HCT116 (cell line): Measurements from ENCODE around the gene ZNF497. TPM values are rescaled to one million over a fixed set of nuclear protein-coding genes. Genes with fewer than 3 reads are reported as not detected.

ENCODE experiments used
- ATAC-seq: fragments of 200-7000 bp; cut with Tn5 transposase; 2 replicates; pipeline ENCODE4 v1.9.1; 2020; ENCODE audit warnings: mild to moderate bottlenecking, moderate library complexity
- BruUV-seq: library from RNA; stranded (reverse); fragments of 400-500 nt; replicated peaks from 2 replicates; lab custom pipeline; 2021; lab: Mats Ljungman, UMichigan
- CTCF ChIA-PET: fragments of 300-600 bp; sonication (Branson Sonifier 250); formaldehyde crosslinking; loops from one replicate; lab custom pipeline; 2021; ENCODE audit warnings: antibody characterized with exemption; lab: Charles Lee
- POLR2A ChIA-PET: fragments of 300-600, 350-600 bp; sonication (Branson Sonifier 250); formaldehyde crosslinking; loops from one replicate; lab custom pipeline; 2021; ENCODE audit warnings: antibody characterized with exemption; lab: Charles Lee
- RAD21 ChIA-PET, 2 experiments: fragments of 300-600 bp; sonication (Branson Sonifier 250); formaldehyde crosslinking; loops; one replicate each; lab custom pipeline; 2023; ENCODE audit warnings: low total read pairs in 2 of 2; ENCODE audit not compliant: uncharacterized antibody in 2 of 2, unreplicated experiment in 2 of 2, low non-redundant PET in 1 of 2; lab: Charles Lee
- DNase-seq: peaks from one replicate; pipeline ENCODE4 v3.0.0-alpha.2; 2010; ENCODE audit warnings: low read depth, low spot score
- H2AFZ ChIP-seq: fragments of 200-600 bp; shearing (Covaris generic), sonication (generic); 2 replicates; pipeline ENCODE4 v1.6.1; 2017; ENCODE audit warnings: low read depth, mixed run types, mixed read lengths, antibody characterized with exemption, low read length; ENCODE audit not compliant: poor library complexity, severe bottlenecking
- H3K27ac ChIP-seq: 2 replicates; pipeline ENCODE4 v1.5.1; 2012; ENCODE audit warnings: low read depth, low read length
- H3K27me3 ChIP-seq: fragments of 200-600 bp; sonication (generic); 2 replicates; pipeline ENCODE4 v1.6.1; 2016; ENCODE audit warnings: mixed run types, low read length, mixed read lengths; ENCODE audit not compliant: insufficient read depth
- H3K36me3 ChIP-seq, 2 experiments: fragments of 200-500 bp in 1 of 2; fragments of 200-600 bp in 1 of 2; sonication (Bioruptor generic) in 1 of 2; sonication (generic) in 1 of 2; 2 replicates each; pipeline versions ENCODE4 v1.5.1 to v1.6.1; 2014 to 2016; ENCODE audit warnings: low read length in 2 of 2, inconsistent platforms in 1 of 2, mixed read lengths in 1 of 2, mixed run types in 1 of 2; ENCODE audit not compliant: insufficient read depth in 2 of 2, control insufficient read depth in 1 of 2
- H3K4me1 ChIP-seq, 2 experiments: fragments of 200-600 bp in 1 of 2; sonication (generic) in 1 of 2; 2 replicates each; pipeline versions ENCODE4 v1.5.1 to v1.6.1; 2012 to 2017; ENCODE audit warnings: low read length in 2 of 2, inconsistent platforms in 1 of 2, mild to moderate bottlenecking in 1 of 2, mixed read lengths in 1 of 2, mixed run types in 1 of 2, moderate library complexity in 1 of 2; ENCODE audit not compliant: insufficient read depth in 2 of 2, control insufficient read depth in 1 of 2
- H3K4me2 ChIP-seq: fragments of 200-600 bp; sonication (generic); 2 replicates; pipeline ENCODE4 v1.6.1; 2017; ENCODE audit warnings: mixed run types, low read length, mixed read lengths
- H3K4me3 ChIP-seq, 2 experiments: fragments of 200-600 bp in 1 of 2; sonication (generic) in 1 of 2; replicated peaks in 1 of 2; 2 replicates each; pipeline ENCODE4 v1.5.1; 2011 to 2016; ENCODE audit warnings: low read length in 2 of 2, control low read depth in 1 of 2, low read depth in 1 of 2, mild to moderate bottlenecking in 1 of 2, mixed read lengths in 1 of 2, mixed run types in 1 of 2
- H3K79me2 ChIP-seq: fragments of 200-600 bp; sonication (generic); 2 replicates; pipeline ENCODE4 v1.6.1; 2017; ENCODE audit warnings: mild to moderate bottlenecking, mixed run types, low read length, moderate library complexity, mixed read lengths; ENCODE audit not compliant: insufficient read depth
- H3K9ac ChIP-seq: fragments of 200-600 bp; sonication (generic); 2 replicates; pipeline ENCODE4 v1.6.1; 2016; ENCODE audit warnings: low read length, mixed read lengths
- H3K9me2 ChIP-seq: fragments of 200-600 bp; sonication (generic), shearing (Covaris generic); 2 replicates; pipeline ENCODE4 v1.6.1; 2017; ENCODE audit warnings: mixed run types, mild to moderate bottlenecking, moderate library complexity; ENCODE audit not compliant: insufficient read depth
- H3K9me3 ChIP-seq, 2 experiments: fragments of 200-500 bp in 1 of 2; fragments of 200-600 bp in 1 of 2; sonication (Bioruptor generic) in 1 of 2; sonication (generic) in 1 of 2; 2 replicates each; pipeline ENCODE4 v1.6.1; 2014 to 2017; ENCODE audit warnings: low read length in 2 of 2, mixed read lengths in 2 of 2, inconsistent platforms in 1 of 2, low read depth in 1 of 2, mild to moderate bottlenecking in 1 of 2, mixed run types in 1 of 2, moderate library complexity in 1 of 2; ENCODE audit not compliant: control insufficient read depth in 1 of 2, insufficient read depth in 1 of 2
- H4K20me1 ChIP-seq: fragments of 200-600 bp; sonication (generic), shearing (Covaris generic); 2 replicates; pipeline ENCODE4 v1.6.1; 2017; ENCODE audit warnings: mixed run types, mild to moderate bottlenecking, moderate library complexity; ENCODE audit not compliant: insufficient read depth
- CBX3 ChIP-seq: IDR thresholded peaks from 2 replicates; pipeline ENCODE4 v1.6.1; 2012; ENCODE audit warnings: low read depth
- CEBPB ChIP-seq: IDR thresholded peaks from 2 replicates; pipeline ENCODE4 v1.6.1; 2012; ENCODE audit warnings: low read depth
- CTCF ChIP-seq, 3 experiments: fragments of 200-600 bp in 1 of 3; sonication (generic) in 1 of 3; IDR thresholded peaks in 2 of 3; conservative IDR thresholded peaks in 1 of 3; 2 replicates each; pipeline ENCODE4 v1.5.1; 2012 to 2017; ENCODE audit warnings: low read depth in 2 of 3, low read length in 2 of 3, antibody characterized with exemption in 1 of 3, borderline replicate concordance in 1 of 3, control low read depth in 1 of 3, mild to moderate bottlenecking in 1 of 3, mixed read lengths in 1 of 3, mixed run types in 1 of 3, moderate library complexity in 1 of 3; ENCODE audit not compliant: insufficient read depth in 1 of 3
- EGR1 ChIP-seq: IDR thresholded peaks from 2 replicates; pipeline ENCODE4 v1.6.1; 2012; ENCODE audit warnings: low read depth
- ELF1 ChIP-seq: IDR thresholded peaks from 2 replicates; pipeline ENCODE4 v1.6.1; 2012; ENCODE audit warnings: low read depth, borderline replicate concordance
- EZH2 ChIP-seq: fragments of 200-600 bp; sonication (generic); IDR thresholded peaks from 2 replicates; pipeline ENCODE4 v1.6.1; 2017; ENCODE audit warnings: antibody characterized with exemption, mixed run types
- EZH2phosphoT487 ChIP-seq: fragments of 200-600 bp; IDR thresholded peaks from 2 replicates; pipeline ENCODE4 v1.6.1; 2018; ENCODE audit warnings: antibody characterized with exemption, borderline replicate concordance
- POLR2AphosphoS5 ChIP-seq: IDR thresholded peaks from 2 replicates; pipeline ENCODE4 v1.6.1; 2011; ENCODE audit warnings: mild to moderate bottlenecking, low read depth, low read length, moderate library complexity
- REST ChIP-seq: IDR thresholded peaks from 2 replicates; pipeline ENCODE4 v1.6.1; 2012; ENCODE audit warnings: low read depth
- SIN3A ChIP-seq: IDR thresholded peaks from 2 replicates; pipeline ENCODE4 v1.6.1; 2012; ENCODE audit warnings: low read depth
- SP1 ChIP-seq: IDR thresholded peaks from 2 replicates; pipeline ENCODE4 v1.6.1; 2012; ENCODE audit warnings: low read depth
- SRF ChIP-seq: IDR thresholded peaks from 2 replicates; pipeline ENCODE4 v1.6.1; 2012; ENCODE audit warnings: low read depth
- ZBTB33 ChIP-seq: IDR thresholded peaks from 2 replicates; pipeline ENCODE4 v1.6.1; 2011; ENCODE audit warnings: mild to moderate bottlenecking, low read length, moderate library complexity; ENCODE audit not compliant: insufficient replicate concordance; ENCODE audit errors: extremely low read depth
- ZFX ChIP-seq: fragments of 450-650 bp; IDR thresholded peaks from 2 replicates; pipeline ENCODE4 v1.6.1; 2017
- ZNF274 ChIP-seq: fragments of 200-500 bp; sonication (Bioruptor generic); IDR thresholded peaks from 2 replicates; pipeline ENCODE4 v1.6.1; 2014; ENCODE audit warnings: mild to moderate bottlenecking, low read depth, low read length, inconsistent platforms
- intact Hi-C: fragments of 100-400 bp; cut with micrococcal nuclease; formaldehyde crosslinking; loops from 2 replicates; pipeline ENCODE4 v1.10.0; 2022
- total RNA-seq: library from RNA; stranded (reverse); gene quantifications from one replicate; pipeline ENCODE4 v1.2.1, GENCODE V29; 2021; ENCODE audit not compliant: unreplicated experiment

ZNF497 gene
- total RNA-seq, 1 experiment from 2014 or later, result 5.1 TPM

GRCh38 chr19:58326914-58327726, 35.4 kb downstream of the ZNF497 start, which contains the start of gene ZSCAN22 (continued):
- TF ChIP-seq REST, result no peak
- peak; percentile 87 for TF ChIP-seq SRF
- TF ChIP-seq CEBPB, result no peak; the same call in 1 of the 2 replicates
- peak; percentile 67 for TF ChIP-seq POLR2AphosphoS5
- TF ChIP-seq, all 23 proteins: peak for 12

GRCh38 chr19:58326501-58326913, 36.0 kb downstream of the ZNF497 start:
- peaks cover 33% of the 10 kb centered on the region for H3K79me2 ChIP-seq
- peak overlapping the region; percentile 78 to 91 for H3K4me3 ChIP-seq
- peak overlapping the region; percentile 90 for H3K4me2 ChIP-seq
- no peaks in the 10 kb centered on the region for H3K9me3 ChIP-seq
- ATAC-seq, result peak; percentile 33; the same call in 1 of the 2 replicates
- intact Hi-C loops, result loop anchor here (1.0 to 5.0 kb wide), 3 partner anchors 21 to 191 kb away; partner anchors contain the start of genes ERVK3-1, ZBTB45 and ZNF584
- H4K20me1 ChIP-seq, result no peaks in the 10 kb centered on the region
- peak overlapping the region; percentile 71 for H3K27ac ChIP-seq
- H3K9ac ChIP-seq, result peak overlapping the region; percentile 72
- ChIA-PET RAD21 (interaction anchor here in 1 of 2 experiments (0.6 kb wide), 1 partner anchor 187 kb away, joined by 4 read pairs; no protein-coding TSS in a partner anchor), POLR2A (interaction anchor here (0.6 to 2.1 kb wide), 6 partner anchors 20 to 187 kb away, joined by 3 to 9 read pairs (median 3); partner anchors contain the start of gene ZNF497), CTCF (interaction anchor here (1.3 kb wide), 1 partner anchor 193 kb away, joined by 10 read pairs; the partner anchor contains the start of gene ZBTB45)
- H3K36me3 ChIP-seq, result no peaks in the 10 kb centered on the region
- DNase-seq, result no peak
- H2AFZ ChIP-seq, result no peak overlapping the region
- H3K9me2 ChIP-seq, result no peaks in the 10 kb centered on the region
- H3K27me3 ChIP-seq, result no peaks in the 10 kb centered on the region
- H3K4me1 ChIP-seq, result peaks cover 10 to 24% of the 10 kb centered on the region in 2 experiments
- BruUV-seq, result no TSS peak
- TF ChIP-seq POLR2AphosphoS5, result no peak
- no peak for TF ChIP-seq ELF1
- no peak for TF ChIP-seq CTCF (IDR thresholded peaks at IDR 0.05 in 2 of 3, conservative IDR thresholded peaks at IDR 0.05 in 1 of 3; ENCODE audit: borderline replicate concordance in 1 of 3, insufficient read depth in 1 of 3, low read depth in 2 of 3, low read length in 2 of 3)
- TF ChIP-seq ZFX, result no peak
- no peak for TF ChIP-seq EGR1
- TF ChIP-seq ZNF274, result no peak
- TF ChIP-seq EZH2phosphoT487, result no peak
- TF ChIP-seq SIN3A, result no peak
- TF ChIP-seq SP1, result no peak
- no peak for TF ChIP-seq ZBTB33
- no peak for TF ChIP-seq EZH2
- no peak for TF ChIP-seq CBX3
